K562 (cell line): ENCODE data around the gene CNDP1. TPM values are rescaled to one million over a fixed set of nuclear protein-coding genes. Genes with fewer than 3 reads are reported as not detected.

Source experiments
- ATAC-seq: fragments of 200-7000 bp; cut with Tn5 transposase; 3 replicates; pipeline ENCODE4 v1.9.1; 2020; ENCODE audit warnings: moderate library complexity
- BruUV-seq: library from RNA; stranded (reverse); fragments of 400-500 nt; replicated peaks from 2 replicates; lab custom pipeline; 2021; lab: Mats Ljungman, UMichigan
- CTCF ChIA-PET: fragments of 300-600 bp; formaldehyde crosslinking; extraction: SDS; loops from one replicate; lab custom pipeline; 2021; ENCODE audit warnings: low intra/inter-chr PET ratio; lab: Yijun Ruan, JAX
- POLR2A ChIA-PET: fragments of 300-600, 350-650 bp; sonication (Branson Sonifier 250); formaldehyde crosslinking; extraction: SDS; loops from one replicate; lab custom pipeline; 2021; ENCODE audit warnings: antibody characterized with exemption, inconsistent platforms; lab: Yijun Ruan, JAX
- DNase-seq, 4 experiments: peaks; one replicate each; pipeline versions ENCODE4 v3.0.0 to v3.0.0-alpha.2; 2011 to 2018; ENCODE audit warnings: low spot score in 3 of 4, mixed read lengths in 3 of 4; ENCODE audit errors: extremely low read depth in 1 of 4
- FAIRE-seq: peaks from 2 replicates; lab custom pipeline; 2011; peaks lifted over from hg19 to GRCh38; lab: Jason Lieb, UNC
- H2AFZ ChIP-seq: 2 replicates; pipeline ENCODE4 v1.6.0; 2011; ENCODE audit warnings: low read depth, low read length, control low read depth, inconsistent platforms
- H3K27ac ChIP-seq: fragments of 200-600 bp; 3 replicates; pipeline ENCODE4 v1.8.0; 2011; ENCODE audit warnings: low read depth, mild to moderate bottlenecking, control low read depth, inconsistent platforms, low read length, moderate library complexity, mixed read lengths; ENCODE audit errors: extremely low read depth
- H3K27me3 ChIP-seq, 2 experiments: fragments of 300-600 bp in 1 of 2; 2 replicates in 1 of 2; 3 replicates in 1 of 2; pipeline versions ENCODE4 v1.6.0 to v1.8.0; 2011; ENCODE audit warnings: inconsistent platforms in 2 of 2, low read length in 2 of 2, mild to moderate bottlenecking in 1 of 2, mixed read lengths in 1 of 2, moderate library complexity in 1 of 2; ENCODE audit not compliant: control insufficient read depth in 2 of 2, insufficient read depth in 2 of 2
- H3K36me3 ChIP-seq: fragments of 300-600 bp; 3 replicates; pipeline ENCODE4 v1.8.0; 2011; ENCODE audit warnings: mild to moderate bottlenecking, low read length, inconsistent platforms; ENCODE audit not compliant: control insufficient read depth, insufficient read depth
- H3K4me1 ChIP-seq, 2 experiments: fragments of 200-600 bp in 1 of 2; replicated peaks in 1 of 2; 2 replicates in 1 of 2; 3 replicates in 1 of 2; pipeline versions ENCODE4 v1.5.1 to v1.8.0; 2011; ENCODE audit warnings: inconsistent platforms in 2 of 2, low read length in 2 of 2, mild to moderate bottlenecking in 1 of 2, mixed read lengths in 1 of 2, moderate library complexity in 1 of 2; ENCODE audit not compliant: control insufficient read depth in 2 of 2, insufficient read depth in 2 of 2
- H3K4me2 ChIP-seq: 2 replicates; pipeline ENCODE4 v1.6.1; 2011; ENCODE audit warnings: low read length, control low read depth, inconsistent platforms, mixed read lengths; ENCODE audit not compliant: insufficient read depth
- H3K4me3 ChIP-seq: fragments of 200-600 bp; sonication (generic), shearing (Covaris generic); 2 replicates; pipeline ENCODE4 v1.5.1; 2016; ENCODE audit warnings: control low read depth, inconsistent platforms
- H3K79me2 ChIP-seq: fragments of 200-600 bp; 3 replicates; pipeline ENCODE4 v1.8.0; 2011; ENCODE audit warnings: low read length, inconsistent platforms; ENCODE audit not compliant: control insufficient read depth, insufficient read depth
- H3K9ac ChIP-seq, 2 experiments: 2 replicates each; pipeline versions ENCODE4 v1.6.0 to v1.6.1; 2011; ENCODE audit warnings: low read depth in 2 of 2, low read length in 2 of 2, control low read depth in 1 of 2, inconsistent platforms in 1 of 2, mild to moderate bottlenecking in 1 of 2, mixed read lengths in 1 of 2; ENCODE audit not compliant: insufficient read depth in 1 of 2
- H3K9me1 ChIP-seq: one replicate; pipeline ENCODE4 v1.6.0; 2011; ENCODE audit warnings: inconsistent platforms, mild to moderate bottlenecking, low read length, moderate library complexity; ENCODE audit not compliant: control insufficient read depth, insufficient read depth
- H3K9me3 ChIP-seq: replicated peaks from 2 replicates; pipeline ENCODE4 v1.5.1; 2011; ENCODE audit warnings: low read depth, low read length, inconsistent platforms; ENCODE audit not compliant: control insufficient read depth, insufficient read depth
- H4K20me1 ChIP-seq: replicated peaks from 2 replicates; pipeline ENCODE4 v1.6.1; 2011; ENCODE audit warnings: low read length, inconsistent platforms, mixed read lengths; ENCODE audit not compliant: control insufficient read depth, insufficient read depth
- GABPB1 ChIP-seq: sonication (generic); formaldehyde crosslinking; IDR thresholded peaks from 2 replicates; pipeline ENCODE4 v1.8.0; 2022; ENCODE audit warnings: mild to moderate bottlenecking, missing genetic modification reagents
- ILK ChIP-seq: fragments of 450-650 bp; IDR thresholded peaks from 2 replicates; pipeline ENCODE4 v1.6.1; 2016; ENCODE audit warnings: missing genetic modification characterization, low read depth, mild to moderate bottlenecking, missing compliant biosample characterization, moderate library complexity, borderline replicate concordance
- MAX ChIP-seq: sonication (generic); formaldehyde crosslinking; IDR thresholded peaks from 2 replicates; pipeline ENCODE4 v1.9.0; 2022; ENCODE audit warnings: mild to moderate bottlenecking, missing genetic modification reagents
- PML ChIP-seq: IDR thresholded peaks from 2 replicates; pipeline ENCODE4 v1.6.1; 2012; ENCODE audit warnings: low read length, inconsistent platforms
- STAT5A ChIP-seq: IDR thresholded peaks from 2 replicates; pipeline ENCODE4 v1.6.1; 2012; ENCODE audit warnings: low read length, inconsistent platforms, borderline replicate concordance
- TCFL5 ChIP-seq: fragments of 250-450 bp; sonication (Bioruptor Pico); conservative IDR thresholded peaks from 2 replicates; pipeline ENCODE4 v1.6.1; 2021; ENCODE audit warnings: mild to moderate bottlenecking, moderate library complexity, matching md5 sums
- ZBTB17 ChIP-seq: fragments of 450-650 bp; formaldehyde crosslinking; IDR thresholded peaks from 2 replicates; pipeline ENCODE4 v1.4.0; 2020; ENCODE audit warnings: mild to moderate bottlenecking
- ZNF318 ChIP-seq, 2 experiments: fragments of 450-650 bp; IDR thresholded peaks; 2 replicates each; pipeline ENCODE4 v1.6.1; 2016; ENCODE audit warnings: mild to moderate bottlenecking in 2 of 2, borderline replicate concordance in 1 of 2, low read depth in 1 of 2, moderate library complexity in 1 of 2
- ZNF324 ChIP-seq: fragments of 250-450 bp; sonication (Bioruptor Pico); IDR thresholded peaks from 2 replicates; pipeline ENCODE4 v1.4.0; 2020; ENCODE audit warnings: mild to moderate bottlenecking
- WGBS: fragments of 100-300 bp; shearing (Covaris generic); methylation state at CpG from one replicate; pipeline ENCODE4 v1.1.6; 2016; ENCODE audit warnings: low coverage, mixed read lengths; ENCODE audit not compliant: insufficient coverage; ENCODE audit errors: missing lambda C conversion rate; 5-methylcytosine and 5-hydroxymethylcytosine counted together
- in situ Hi-C: fragments of 300-500 bp; cut with MboI; formaldehyde crosslinking; loops from 4 replicates; pipeline ENCODE4 v1.15.0; 2018; ENCODE audit warnings: inconsistent platforms, mixed read lengths
- intact Hi-C: fragments of 100-400 bp; cut with micrococcal nuclease; formaldehyde crosslinking; loops from 2 replicates; pipeline ENCODE4 v1.14.2; 2022
- polyA plus RNA-seq, 8 experiments: library from polyadenylated mRNA; depleted of rRNA in 4 of 8; stranded (reverse) in 5 of 8; unstranded in 3 of 8; fragments of >200 nt; fragmentation: Nextera tagmentation in 2 of 8; fragmentation: Illumina TruSeq in 1 of 8; extraction: Ambion mirVana in 2 of 8; extraction: Trizol in 1 of 8; gene quantifications; 2 replicates each; pipeline versions ENCODE4 v1.2.1 to v1.2.3, GENCODE V29; 2011 to 2014; ENCODE audit warnings: inconsistent platforms in 1 of 8, missing spikeins in 1 of 8
- total RNA-seq, 7 experiments: library from RNA; depleted of rRNA in 6 of 7; stranded (reverse); fragments of >200 nt in 6 of 7; fragmentation: Illumina TruSeq in 2 of 7; extraction: Trizol in 2 of 7; gene quantifications; 2 replicates each; pipeline versions ENCODE4 v1.2.1 to v1.2.3, GENCODE V29; 2011 to 2021; ENCODE audit warnings: low replicate concordance in 1 of 7
- TF ChIP-seq, protein P1 (sequence below): fragments of 450-650 bp; formaldehyde crosslinking; IDR thresholded peaks from 2 replicates; pipeline ENCODE4 v1.4.0; 2020; ENCODE audit warnings: mild to moderate bottlenecking, mixed read lengths

CNDP1 gene
- total and polyA plus RNA-seq, 9 of the 15 experiments (the other 6 are each of a cell fraction or from before 2014, with no cell fraction given) = not detected

- TF ChIP-seq, protein P1, sequence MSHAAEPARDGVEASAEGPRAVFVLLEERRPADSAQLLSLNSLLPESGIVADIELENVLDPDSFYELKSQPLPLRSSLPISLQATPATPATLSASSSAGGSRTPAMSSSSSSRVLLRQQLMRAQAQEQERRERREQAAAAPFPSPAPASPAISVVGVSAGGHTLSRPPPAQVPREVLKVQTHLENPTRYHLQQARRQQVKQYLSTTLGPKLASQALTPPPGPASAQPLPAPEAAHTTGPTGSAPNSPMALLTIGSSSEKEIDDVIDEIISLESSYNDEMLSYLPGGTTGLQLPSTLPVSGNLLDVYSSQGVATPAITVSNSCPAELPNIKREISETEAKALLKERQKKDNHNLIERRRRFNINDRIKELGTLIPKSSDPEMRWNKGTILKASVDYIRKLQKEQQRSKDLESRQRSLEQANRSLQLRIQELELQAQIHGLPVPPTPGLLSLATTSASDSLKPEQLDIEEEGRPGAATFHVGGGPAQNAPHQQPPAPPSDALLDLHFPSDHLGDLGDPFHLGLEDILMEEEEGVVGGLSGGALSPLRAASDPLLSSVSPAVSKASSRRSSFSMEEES (CRISPR knock-in tag) = no peak
- no peak for TF ChIP-seq PML
- no peak for TF ChIP-seq ILK (tag)
- no peak for TF ChIP-seq GABPB1
Observed at GRCh38 chr18:74528478-74528877, 5.8 kb upstream of the CNDP1 start (continued).

GRCh38 chr18:74528913-74529312 is 5.4 kb upstream of the CNDP1 start:
- Histone ChIP-seq H3K36me3 (no peaks in the 10 kb centered on the region), H2AFZ (no peak overlapping the region), H3K79me2 (no peaks in the 10 kb centered on the region), H3K4me1 (peaks cover 0 to under 1% of the 10 kb centered on the region in 2 experiments; a peak in 2 of 5 replicates), H3K9me1 (no peaks in the 10 kb centered on the region), H4K20me1 (no peaks in the 10 kb centered on the region), H3K4me2 (no peak overlapping the region), H3K27me3 (peaks cover 10 to 41% of the 10 kb centered on the region in 2 experiments; a peak in 4 of 5 replicates), H3K9ac (no peak overlapping the region), H3K9me3 (no peaks in the 10 kb centered on the region), H3K4me3 (no peak overlapping the region), H3K27ac (no peak overlapping the region)
- CTCF ChIA-PET = no interaction called here
- FAIRE-seq (no peak), DNase-seq (no peak), ATAC-seq (no peak)
- in situ Hi-C loops (no loop called here), intact Hi-C loops (no loop called here)
- POLR2A ChIA-PET = no interaction called here
- no TSS peak for BruUV-seq
- 0% methylated on average over 3 of the region's 3 CpGs for WGBS
- TF ChIP-seq ZNF318 (IDR thresholded peaks at IDR 0.05; ENCODE audit: borderline replicate concordance in 1 of 2, low read depth in 1 of 2) = no peak
- TF ChIP-seq STAT5A = no peak
- TF ChIP-seq MAX (CRISPR knock-in tag) = no peak
- no peak for TF ChIP-seq TCFL5
- TF ChIP-seq ZNF324 (CRISPR knock-in tag) = no peak
- no peak for TF ChIP-seq ZBTB17 (CRISPR knock-in tag)
